GM13976 (cell line): ENCODE results near the gene HIRA.

ENCODE experiments used
- DNase-seq: peaks from one replicate; pipeline ENCODE4 v3.0.0; 2012; ENCODE audit warnings: low spot score
- in situ Hi-C: fragments of 300-500 bp; cut with MboI; formaldehyde crosslinking; loops from one replicate; pipeline ENCODE4 v1.12.0; 2022; ENCODE audit warnings: low sequenced_read_pairs, mixed read lengths, inconsistent platforms; ENCODE audit not compliant: unreplicated experiment
- TF ChIP-seq, protein P1 (sequence below): IDR thresholded peaks from 2 replicates; pipeline ENCODE4 v1.5.1; 2012; ENCODE audit warnings: borderline replicate concordance, mild to moderate bottlenecking; ENCODE audit not compliant: insufficient read depth; ENCODE audit errors: extremely low read depth, missing control alignments, control extremely low read depth

The HIRA gene

DNA sequence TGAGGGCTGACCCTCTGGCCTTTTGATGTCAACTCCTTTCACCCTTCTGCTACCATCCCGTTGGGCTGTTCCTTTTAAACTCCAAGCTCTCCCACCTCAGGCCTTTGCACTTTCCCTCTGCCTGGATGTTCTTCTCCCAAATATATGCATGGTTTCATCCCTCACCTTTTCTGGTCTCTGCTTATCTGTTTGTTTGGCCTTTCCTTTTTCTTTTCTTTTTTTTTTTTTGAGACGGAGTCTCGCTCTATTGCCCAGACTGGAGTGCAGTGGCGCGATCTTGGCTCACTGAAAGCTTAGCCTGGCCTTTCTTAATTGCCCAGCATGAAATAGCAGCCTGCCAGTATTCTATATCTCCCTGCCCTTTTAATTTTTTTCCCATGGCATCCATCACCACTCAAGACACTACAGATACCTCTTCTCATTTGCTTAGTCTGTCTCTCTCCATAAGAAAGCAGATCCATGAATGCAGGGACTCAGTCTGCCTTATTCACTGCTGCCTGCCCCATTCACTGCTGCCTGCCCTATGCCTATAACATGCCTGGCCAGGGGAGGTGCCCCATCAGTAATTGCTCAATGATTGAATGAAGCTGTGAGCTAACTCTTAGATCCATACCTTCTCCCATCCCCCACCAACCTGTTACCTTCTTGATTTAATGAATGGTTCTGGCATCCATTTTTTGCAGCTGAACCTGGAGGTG lies 81.6 kb downstream of the HIRA start:
- TF ChIP-seq, protein P1, sequence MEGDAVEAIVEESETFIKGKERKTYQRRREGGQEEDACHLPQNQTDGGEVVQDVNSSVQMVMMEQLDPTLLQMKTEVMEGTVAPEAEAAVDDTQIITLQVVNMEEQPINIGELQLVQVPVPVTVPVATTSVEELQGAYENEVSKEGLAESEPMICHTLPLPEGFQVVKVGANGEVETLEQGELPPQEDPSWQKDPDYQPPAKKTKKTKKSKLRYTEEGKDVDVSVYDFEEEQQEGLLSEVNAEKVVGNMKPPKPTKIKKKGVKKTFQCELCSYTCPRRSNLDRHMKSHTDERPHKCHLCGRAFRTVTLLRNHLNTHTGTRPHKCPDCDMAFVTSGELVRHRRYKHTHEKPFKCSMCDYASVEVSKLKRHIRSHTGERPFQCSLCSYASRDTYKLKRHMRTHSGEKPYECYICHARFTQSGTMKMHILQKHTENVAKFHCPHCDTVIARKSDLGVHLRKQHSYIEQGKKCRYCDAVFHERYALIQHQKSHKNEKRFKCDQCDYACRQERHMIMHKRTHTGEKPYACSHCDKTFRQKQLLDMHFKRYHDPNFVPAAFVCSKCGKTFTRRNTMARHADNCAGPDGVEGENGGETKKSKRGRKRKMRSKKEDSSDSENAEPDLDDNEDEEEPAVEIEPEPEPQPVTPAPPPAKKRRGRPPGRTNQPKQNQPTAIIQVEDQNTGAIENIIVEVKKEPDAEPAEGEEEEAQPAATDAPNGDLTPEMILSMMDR = no peak
- DNase-seq = no peak
- in situ Hi-C loops = no loop called here

DNA sequence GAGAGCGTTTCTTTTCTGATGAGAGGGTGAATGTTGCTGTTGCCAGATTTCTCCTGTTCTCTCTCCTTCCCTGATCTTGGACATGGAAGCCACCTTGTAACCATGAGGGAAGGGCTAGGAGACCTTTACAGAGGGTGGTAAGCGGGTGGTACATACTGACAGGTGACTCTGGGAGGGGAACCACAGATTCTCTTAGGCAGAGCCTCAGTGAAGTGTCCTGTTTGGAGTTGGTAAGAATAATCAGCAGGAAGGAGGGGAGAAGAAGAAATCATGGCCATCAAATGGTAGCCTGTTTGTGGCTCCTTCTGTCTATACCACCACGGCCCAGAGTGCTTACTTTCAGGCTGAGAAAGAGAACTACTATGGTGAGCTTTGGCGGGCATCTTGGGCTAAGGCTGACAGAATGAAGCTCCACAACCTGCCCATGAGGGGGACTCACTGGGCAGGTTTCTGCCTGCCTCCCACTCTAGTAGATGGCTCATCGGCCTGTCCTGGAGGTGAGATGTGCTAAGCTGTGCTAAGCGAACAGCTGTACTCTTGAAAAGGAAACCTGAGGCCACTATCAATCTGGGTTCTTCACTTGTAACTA lies 84.8 kb downstream of the HIRA start:
- DNase-seq = no peak
- in situ Hi-C loops = no loop called here
- TF ChIP-seq, protein P1 = no peak

GRCh38 chr22:19344420-19344819 lies 87.1 kb downstream of the HIRA start:
- in situ Hi-C loops = no loop called here
- DNase-seq = no peak
- TF ChIP-seq, protein P1 = no peak

GRCh38 chr22:19343470-19343869 lies 88.1 kb downstream of the HIRA start:
- TF ChIP-seq, protein P1 = no peak

GRCh38 chr22:19341500-19341899 lies 90.0 kb downstream of the HIRA start:
- TF ChIP-seq, protein P1 = no peak
- no peak for DNase-seq
- in situ Hi-C loops = no loop called here

More at GRCh38 chr22:19343470-19343869, 88.1 kb downstream of the HIRA start:
- no peak for DNase-seq
- in situ Hi-C loops = no loop called here

GRCh38 chr22:19337137-19337536 lies 94.4 kb downstream of the HIRA start:
- DNase-seq = no peak
- TF ChIP-seq, protein P1 = no peak
- in situ Hi-C loops = no loop called here
